Stimulated activated naive B cell treated with anti-CD40 and anti-IgM and Interleukin-4, amounts not matched to agents 10 μg/mL and 1 μg/mL and 100 μg/mL, for 72 hours (primary cell): Measurements from ENCODE around the gene ANO8.

Experiments used
- ATAC-seq, 2 donors: fragments of 150-1000 bp; cut with Tn5 transposase; replicated peaks; 2 replicates each; pipeline ENCODE4 v1.10.0; 2021; ENCODE audit warnings: moderate library complexity in 1 of 2
- DNase-seq: peaks from one replicate; pipeline ENCODE4 v3.0.0; 2021
- H3K27ac Mint-ChIP-seq: one replicate; pipeline ENCODE4 v1.8.0; 2022; ENCODE audit warnings: mild to moderate bottlenecking, mixed read lengths
- H3K27me3 Mint-ChIP-seq, 2 donors: one replicate each; pipeline ENCODE4 v1.8.0; 2022; ENCODE audit warnings: mixed read lengths in 2 of 2
- H3K36me3 Mint-ChIP-seq, 2 donors: one replicate each; pipeline ENCODE4 v1.8.0; 2022; ENCODE audit warnings: mixed read lengths in 2 of 2, mild to moderate bottlenecking in 1 of 2
- H3K4me1 Mint-ChIP-seq, 2 donors: one replicate each; pipeline ENCODE4 v1.8.0; 2022; ENCODE audit warnings: mixed read lengths in 2 of 2, mild to moderate bottlenecking in 1 of 2
- H3K4me3 Mint-ChIP-seq, 2 donors: one replicate each; pipeline ENCODE4 v1.8.0; 2022; ENCODE audit warnings: mild to moderate bottlenecking in 2 of 2, mixed read lengths in 2 of 2, moderate library complexity in 1 of 2
- H3K9me3 Mint-ChIP-seq, 2 donors: one replicate each; pipeline ENCODE4 v1.8.0; 2022; ENCODE audit warnings: mixed read lengths in 2 of 2, mild to moderate bottlenecking in 1 of 2

The ANO8 gene

GRCh38 chr19:17337675-17338432 lies 3.2 kb upstream of the ANO8 start:
- Mint-ChIP-seq H3K4me1 (peaks cover 22 to 60% of the 10 kb centered on the region in 2 donors), H3K27ac (peak overlapping the region; percentile 88), H3K36me3 (peaks cover 21 to 35% of the 10 kb centered on the region in 2 donors), H3K9me3 (peaks cover 0 to under 1% of the 10 kb centered on the region in 2 donors), H3K4me3 (peak overlapping the region; percentile 89 to 94), H3K27me3 (peaks cover under 1 to 2% of the 10 kb centered on the region in 2 donors)
- no peak for DNase-seq
- ATAC-seq = peak; percentile 5 to 7

GRCh38 chr19:17336872-17337674 lies 2.4 kb upstream of the ANO8 start, which contains the start of gene GTPBP3:
GTPBP3 (plus strand) TSS chr19:17337553; CDS start chr19:17337612, 59 bp downstream.
- ATAC-seq (peak; percentile 86 to 87), DNase-seq (peak; percentile 94)
- H3K27ac Mint-ChIP-seq = peak within 1 kb of the TSS; percentile 88
- H3K4me1 Mint-ChIP-seq = peaks cover 25 to 63% of the 10 kb centered on the region in 2 donors
- H3K36me3 Mint-ChIP-seq = peaks cover 27 to 37% of the 10 kb centered on the region in 2 donors
- peaks cover 0 to 3% of the 10 kb centered on the region in 2 donors for H3K9me3 Mint-ChIP-seq
- peak within 1 kb of the TSS; percentile 89 to 94 for H3K4me3 Mint-ChIP-seq
- peaks cover 5 to 8% of the 10 kb centered on the region in 2 donors for H3K27me3 Mint-ChIP-seq

- peaks cover 19 to 25% of the 10 kb centered on the region in 2 donors for H3K36me3 Mint-ChIP-seq
- peaks cover 8 to 13% of the 10 kb centered on the region in 2 donors for H3K27me3 Mint-ChIP-seq
- ATAC-seq (no peak), DNase-seq (no peak)
- peaks cover 20 to 56% of the 10 kb centered on the region in 2 donors for H3K4me1 Mint-ChIP-seq
- no peak overlapping the region for H3K27ac Mint-ChIP-seq
- peaks cover 0 to 3% of the 10 kb centered on the region in 2 donors for H3K9me3 Mint-ChIP-seq
- peak overlapping the region in 1 of 2 donors; percentile 94 for H3K4me3 Mint-ChIP-seq
Measured at GRCh38 chr19:17335575-17335974, 920 bp upstream of the ANO8 start.

- ATAC-seq (peak; percentile 33 to 45), DNase-seq (peak; percentile 52)
- Mint-ChIP-seq H3K36me3 (peaks cover 15 to 17% of the 10 kb centered on the region in 2 donors), H3K27me3 (peaks cover 15 to 17% of the 10 kb centered on the region in 2 donors), H3K27ac (no peak overlapping the region), H3K4me1 (peaks cover 24 to 56% of the 10 kb centered on the region in 2 donors), H3K9me3 (peaks cover 0 to 3% of the 10 kb centered on the region in 2 donors), H3K4me3 (peak overlapping the region; percentile 68 to 89)
Measured at GRCh38 chr19:17333611-17334413, 843 bp downstream of the ANO8 start.

DNA sequence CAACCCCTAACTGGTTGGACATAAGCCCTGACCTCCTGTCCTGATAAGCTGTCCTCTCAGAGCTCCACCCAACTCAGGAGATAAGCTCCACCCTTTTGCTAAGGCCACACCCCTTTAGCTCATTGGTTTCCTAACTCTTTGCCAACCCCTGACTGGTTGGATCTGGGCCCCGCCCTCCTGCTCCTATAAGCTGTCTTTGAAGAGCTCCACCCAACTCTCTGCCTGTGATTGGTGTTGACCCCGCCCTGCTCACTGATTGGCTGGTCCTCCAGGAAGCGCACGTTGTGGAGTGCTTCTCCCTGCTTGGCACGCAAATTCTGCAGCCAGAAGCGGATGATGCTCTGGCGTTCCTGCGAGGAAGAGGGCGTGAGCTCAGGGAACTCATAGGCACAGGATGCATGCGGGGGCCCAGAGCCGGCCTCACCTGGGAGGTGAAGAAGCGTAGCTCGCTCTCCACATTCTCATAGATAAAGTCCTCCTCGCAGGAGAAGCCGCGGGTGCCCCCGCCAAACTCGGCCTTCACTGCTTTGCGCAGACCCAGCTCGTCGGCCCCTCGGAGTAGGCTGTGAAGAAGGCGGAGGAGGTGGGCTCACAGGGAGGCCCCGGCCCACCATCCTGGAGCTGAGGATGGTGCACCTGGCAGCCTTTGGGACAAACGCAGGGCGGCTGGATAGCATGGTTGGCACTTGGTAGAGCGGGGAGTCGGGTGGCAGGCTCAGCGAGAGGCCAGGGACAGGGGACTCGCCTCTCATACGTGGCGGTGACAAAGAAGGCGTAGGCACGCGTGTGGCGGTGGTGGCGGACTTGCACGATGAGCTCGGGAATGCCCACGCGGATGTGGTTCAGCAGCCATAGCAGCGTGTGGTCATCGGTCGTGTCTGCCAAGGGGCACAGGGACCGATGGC lies 1.7 kb downstream of the ANO8 start:
- H3K36me3 Mint-ChIP-seq = peaks cover 9 to 15% of the 10 kb centered on the region in 2 donors
- no peak overlapping the region for H3K4me3 Mint-ChIP-seq
- peaks cover 21 to 55% of the 10 kb centered on the region in 2 donors for H3K4me1 Mint-ChIP-seq
- H3K27me3 Mint-ChIP-seq = peaks cover 15 to 17% of the 10 kb centered on the region in 2 donors
- ATAC-seq (no peak), DNase-seq (no peak)
- H3K27ac Mint-ChIP-seq = no peak overlapping the region
- peaks cover 0 to 3% of the 10 kb centered on the region in 2 donors for H3K9me3 Mint-ChIP-seq

GRCh38 chr19:17332360-17332676 lies 2.3 kb downstream of the ANO8 start:
- DNase-seq (no peak), ATAC-seq (no peak)
- H3K27ac Mint-ChIP-seq = no peak overlapping the region
- peaks cover 0 to 3% of the 10 kb centered on the region in 2 donors for H3K9me3 Mint-ChIP-seq
- H3K36me3 Mint-ChIP-seq = peaks cover 9 to 15% of the 10 kb centered on the region in 2 donors
- H3K27me3 Mint-ChIP-seq = peaks cover 15 to 17% of the 10 kb centered on the region in 2 donors
- peaks cover 22 to 55% of the 10 kb centered on the region in 2 donors for H3K4me1 Mint-ChIP-seq
- no peak overlapping the region for H3K4me3 Mint-ChIP-seq

DNA sequence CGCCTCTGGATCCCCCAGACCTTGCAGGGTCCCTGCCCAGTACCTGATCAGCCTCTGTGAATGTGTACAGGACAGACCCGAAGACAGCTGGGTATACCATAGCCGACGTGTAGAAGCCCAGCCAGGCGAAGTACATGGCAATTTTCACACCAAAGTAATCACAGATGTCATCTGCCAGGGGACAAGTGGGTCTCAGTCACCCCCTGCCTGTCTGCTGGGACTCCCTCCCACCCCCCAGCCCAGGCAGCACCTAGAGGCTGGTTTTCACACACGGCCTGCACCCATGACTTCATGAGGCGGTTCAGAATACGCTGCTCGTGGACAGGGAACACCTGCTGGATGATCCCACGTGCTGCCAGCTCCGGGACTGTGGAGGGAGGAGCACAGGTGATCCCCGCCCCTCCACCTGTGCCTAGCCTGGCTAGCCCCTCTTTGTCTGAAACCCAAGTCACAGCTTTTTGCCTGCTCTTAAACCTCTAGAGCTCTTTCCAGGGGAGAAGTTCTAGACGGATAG lies 3.6 kb downstream of the ANO8 start:
- ATAC-seq (no peak), DNase-seq (no peak)
- Mint-ChIP-seq H3K4me3 (no peak overlapping the region), H3K27ac (no peak overlapping the region), H3K27me3 (peaks cover 15 to 17% of the 10 kb centered on the region in 2 donors), H3K36me3 (peaks cover 9 to 11% of the 10 kb centered on the region in 2 donors), H3K9me3 (peaks cover 0 to 3% of the 10 kb centered on the region in 2 donors), H3K4me1 (peaks cover 22 to 46% of the 10 kb centered on the region in 2 donors)

GRCh38 chr19:17330262-17331044 lies 4.2 kb downstream of the ANO8 start:
- H3K27ac Mint-ChIP-seq = no peak overlapping the region
- H3K4me3 Mint-ChIP-seq = peak overlapping the region in 1 of 2 donors; percentile 20
- H3K36me3 Mint-ChIP-seq = peaks cover 9 to 11% of the 10 kb centered on the region in 2 donors
- peaks cover 22 to 44% of the 10 kb centered on the region in 2 donors for H3K4me1 Mint-ChIP-seq
- ATAC-seq = no peak
- peaks cover 15 to 17% of the 10 kb centered on the region in 2 donors for H3K27me3 Mint-ChIP-seq
- peaks cover 0 to 3% of the 10 kb centered on the region in 2 donors for H3K9me3 Mint-ChIP-seq
- no peak for DNase-seq

DNA sequence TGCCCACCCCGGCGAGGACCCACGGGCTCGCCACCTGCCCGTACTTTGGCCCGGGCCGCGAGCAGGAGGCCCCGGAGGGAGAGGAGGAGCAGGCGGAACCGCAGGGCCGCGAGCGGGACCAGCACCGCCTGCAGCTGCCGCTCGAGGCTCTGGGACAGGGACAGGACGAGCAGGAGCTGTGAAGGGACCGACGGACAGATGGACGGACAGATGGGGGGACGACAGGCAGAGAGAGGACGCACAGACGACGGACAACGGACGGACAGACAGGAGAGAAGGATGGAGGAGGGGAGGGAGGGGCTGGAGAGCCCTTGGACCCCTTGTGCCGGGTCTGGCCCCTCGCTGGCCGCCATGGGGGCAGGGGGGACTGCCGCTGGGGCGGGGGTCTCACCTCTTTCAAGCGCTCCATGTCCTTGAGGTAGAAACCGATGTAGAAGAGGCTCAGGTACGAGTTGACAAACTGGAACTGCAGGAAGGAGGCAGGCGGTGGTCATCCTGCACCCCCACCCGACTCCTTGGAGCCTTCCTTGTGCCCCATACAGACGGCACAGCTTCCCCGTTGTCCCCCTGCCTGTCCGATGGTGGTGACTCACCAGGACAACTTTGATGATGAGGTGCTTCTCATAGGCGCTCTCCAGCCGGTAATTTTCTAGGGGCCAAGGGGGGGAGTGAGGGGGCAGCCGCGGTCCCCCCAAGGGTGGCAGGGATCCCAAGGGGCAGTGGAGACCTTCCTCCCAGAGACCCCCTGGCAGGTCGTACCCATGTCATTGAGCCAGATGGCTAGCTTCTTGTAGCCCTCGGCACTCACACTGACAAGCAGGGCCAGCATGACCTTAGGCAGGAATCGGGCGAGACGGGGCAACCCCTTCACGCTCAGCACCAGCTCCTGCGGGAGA lies 5.0 kb downstream of the ANO8 start:
- no peak for ATAC-seq
- H3K4me3 Mint-ChIP-seq = peak overlapping the region in 1 of 2 donors; percentile 64

GRCh38 chr19:17328517-17329365 lies 5.9 kb downstream of the ANO8 start:
- DNase-seq = no peak
- peak overlapping the region; percentile 69 to 81 for H3K4me3 Mint-ChIP-seq
- peaks cover 14 to 29% of the 10 kb centered on the region in 2 donors for H3K4me1 Mint-ChIP-seq
- peak; percentile 24 to 26 for ATAC-seq
- peaks cover 15 to 17% of the 10 kb centered on the region in 2 donors for H3K27me3 Mint-ChIP-seq
- H3K9me3 Mint-ChIP-seq = peaks cover 0 to 3% of the 10 kb centered on the region in 2 donors
- H3K27ac Mint-ChIP-seq = no peak overlapping the region
- H3K36me3 Mint-ChIP-seq = peaks cover 6 to 10% of the 10 kb centered on the region in 2 donors

More for the DNA sequence above, 5.0 kb downstream of the ANO8 start:
- H3K27me3 Mint-ChIP-seq = peaks cover 15 to 17% of the 10 kb centered on the region in 2 donors
- H3K4me1 Mint-ChIP-seq = peaks cover 17 to 36% of the 10 kb centered on the region in 2 donors
- peak overlapping the region; percentile 47 for H3K27ac Mint-ChIP-seq
- peaks cover 0 to 3% of the 10 kb centered on the region in 2 donors for H3K9me3 Mint-ChIP-seq
- no peak for DNase-seq
- peaks cover 9 to 11% of the 10 kb centered on the region in 2 donors for H3K36me3 Mint-ChIP-seq
